GM12872 (cell line): ENCODE measurements around the gene ZNF281.

Experiments used
- TF ChIP-seq, protein P1 (sequence below): IDR thresholded peaks from 3 replicates; pipeline ENCODE4 v1.5.1; 2011; ENCODE audit warnings: low read depth, mild to moderate bottlenecking, low read length, moderate library complexity; ENCODE audit not compliant: insufficient read depth

Gene ZNF281

GRCh38 chr1:200411406-200412257, 1.8 kb upstream of the ZNF281 start:
- TF ChIP-seq, protein P1, sequence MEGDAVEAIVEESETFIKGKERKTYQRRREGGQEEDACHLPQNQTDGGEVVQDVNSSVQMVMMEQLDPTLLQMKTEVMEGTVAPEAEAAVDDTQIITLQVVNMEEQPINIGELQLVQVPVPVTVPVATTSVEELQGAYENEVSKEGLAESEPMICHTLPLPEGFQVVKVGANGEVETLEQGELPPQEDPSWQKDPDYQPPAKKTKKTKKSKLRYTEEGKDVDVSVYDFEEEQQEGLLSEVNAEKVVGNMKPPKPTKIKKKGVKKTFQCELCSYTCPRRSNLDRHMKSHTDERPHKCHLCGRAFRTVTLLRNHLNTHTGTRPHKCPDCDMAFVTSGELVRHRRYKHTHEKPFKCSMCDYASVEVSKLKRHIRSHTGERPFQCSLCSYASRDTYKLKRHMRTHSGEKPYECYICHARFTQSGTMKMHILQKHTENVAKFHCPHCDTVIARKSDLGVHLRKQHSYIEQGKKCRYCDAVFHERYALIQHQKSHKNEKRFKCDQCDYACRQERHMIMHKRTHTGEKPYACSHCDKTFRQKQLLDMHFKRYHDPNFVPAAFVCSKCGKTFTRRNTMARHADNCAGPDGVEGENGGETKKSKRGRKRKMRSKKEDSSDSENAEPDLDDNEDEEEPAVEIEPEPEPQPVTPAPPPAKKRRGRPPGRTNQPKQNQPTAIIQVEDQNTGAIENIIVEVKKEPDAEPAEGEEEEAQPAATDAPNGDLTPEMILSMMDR = no peak

DNA sequence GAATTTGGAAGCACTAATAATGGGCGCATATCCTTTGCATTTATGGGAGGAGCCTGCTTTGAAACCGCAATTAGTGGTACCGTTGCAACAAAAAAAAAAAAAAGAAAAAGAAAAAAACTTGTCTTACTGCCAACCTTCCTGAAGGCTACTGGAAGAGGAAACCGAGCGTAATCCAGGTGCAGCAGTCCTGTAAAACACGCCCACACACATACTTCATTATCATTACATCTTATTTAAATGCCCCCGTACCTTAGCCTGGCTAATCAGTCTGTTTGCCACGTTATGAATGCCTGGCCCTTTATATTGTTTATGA, 686 bp upstream of the ZNF281 start:
- TF ChIP-seq, protein P1 = no peak

GRCh38 chr1:200409203-200409760, 554 bp downstream of the ZNF281 start:
- TF ChIP-seq, protein P1 = 0 out of 3 replicates have a peak, but pooled peaks have one; percentile 6

DNA sequence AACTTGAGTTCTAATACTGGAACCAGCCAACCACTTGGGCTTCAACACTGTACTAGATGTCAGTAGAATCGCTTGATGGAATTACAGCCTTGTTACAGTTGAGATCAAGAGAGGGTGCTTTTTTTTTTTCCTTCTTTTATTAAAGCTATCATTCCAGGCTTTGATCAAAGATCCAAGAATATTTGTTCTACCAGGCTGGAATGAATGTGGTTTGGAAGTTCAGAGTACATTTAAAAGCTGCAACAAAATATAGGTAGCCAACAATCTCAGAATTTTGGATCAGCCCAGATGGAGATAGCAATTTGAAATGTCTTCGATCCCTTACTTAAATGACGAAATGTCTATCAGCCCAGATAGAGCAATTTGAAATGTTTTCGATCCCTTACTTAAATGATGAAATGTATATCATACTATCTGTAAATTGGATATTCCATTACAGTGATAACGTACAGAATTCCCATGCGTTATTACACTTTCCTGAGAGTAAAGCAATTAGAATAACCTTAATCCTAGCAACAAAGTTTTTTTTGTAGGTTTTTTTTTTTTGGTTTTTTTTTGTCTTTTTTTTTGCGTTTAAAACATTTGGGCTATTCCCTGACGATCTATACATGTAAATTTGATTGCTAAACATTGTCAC, 3.6 kb downstream of the ZNF281 start:
- TF ChIP-seq, protein P1 = no peak

- TF ChIP-seq, protein P1 = no peak
Observed at GRCh38 chr1:200405264-200405663, 4.6 kb downstream of the ZNF281 start.

GRCh38 chr1:200401708-200402107, 8.1 kb downstream of the ZNF281 start:
- TF ChIP-seq, protein P1 = no peak

DNA sequence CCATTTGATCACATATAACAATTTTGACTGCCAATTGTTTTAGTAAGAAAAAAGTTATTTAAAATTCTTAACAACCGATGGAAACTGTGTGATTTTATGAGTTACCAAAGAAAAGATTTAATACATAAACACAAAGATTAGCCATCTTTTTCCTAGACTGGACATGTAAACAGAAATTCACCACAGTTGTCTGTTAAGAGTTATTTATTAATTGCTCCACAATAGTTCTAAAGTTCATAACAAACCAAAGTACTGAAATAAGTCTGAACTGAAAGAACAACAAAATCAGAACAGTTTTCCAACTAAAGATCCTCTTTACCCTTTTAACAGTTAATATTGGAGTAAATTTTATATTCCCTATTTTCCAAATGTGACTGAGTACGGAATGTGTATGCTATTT, 8.6 kb downstream of the ZNF281 start:
- TF ChIP-seq, protein P1 = no peak
